ENCODE results near the gene GPR61. TPM values are rescaled to one million over a fixed set of nuclear protein-coding genes. Genes with fewer than 3 reads are reported as not detected.

The GPR61 gene
- total RNA-seq, 1 donor from 2014 or later: not detected

DNA sequence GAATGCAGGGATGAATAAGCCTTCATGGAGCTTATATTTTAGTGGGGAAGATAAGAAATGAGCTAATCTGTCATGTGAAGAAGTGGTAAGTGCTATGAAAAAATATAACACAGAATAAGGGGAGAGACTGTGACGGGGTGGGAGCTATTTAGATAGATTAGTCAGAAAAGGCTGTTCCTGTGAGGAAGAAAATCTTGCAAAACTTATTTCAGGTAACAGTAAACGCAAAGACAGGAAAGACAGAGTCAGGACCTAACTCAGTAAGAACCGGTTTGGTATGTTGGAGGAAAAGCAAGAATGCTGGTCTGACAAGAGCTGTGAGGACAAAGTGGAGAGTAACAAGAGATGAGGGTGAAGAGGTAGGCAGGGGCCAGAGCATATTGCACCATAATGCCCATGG is 30.7 kb downstream of the GPR61 start:
- Mint-ChIP-seq H3K9me3 (no peaks in the 10 kb centered on the region), H3K4me3 (no peak overlapping the region), H3K27ac (no peak overlapping the region), H3K27me3 (no peaks in the 10 kb centered on the region), H3K4me1 (peaks cover 34% of the 10 kb centered on the region), H3K36me3 (ENCODE audit: low read depth) (peaks cover 10% of the 10 kb centered on the region)
- intact Hi-C loops (cut with micrococcal nuclease): no loop called here
- POLR2A ChIA-PET: interaction anchor here (0.7 to 2.7 kb wide), 2 partner anchors 15 to 22 kb away, joined by 4 to 13 read pairs; partner anchors contain the start of gene GNAI3
- TF ChIP-seq, protein P1, sequence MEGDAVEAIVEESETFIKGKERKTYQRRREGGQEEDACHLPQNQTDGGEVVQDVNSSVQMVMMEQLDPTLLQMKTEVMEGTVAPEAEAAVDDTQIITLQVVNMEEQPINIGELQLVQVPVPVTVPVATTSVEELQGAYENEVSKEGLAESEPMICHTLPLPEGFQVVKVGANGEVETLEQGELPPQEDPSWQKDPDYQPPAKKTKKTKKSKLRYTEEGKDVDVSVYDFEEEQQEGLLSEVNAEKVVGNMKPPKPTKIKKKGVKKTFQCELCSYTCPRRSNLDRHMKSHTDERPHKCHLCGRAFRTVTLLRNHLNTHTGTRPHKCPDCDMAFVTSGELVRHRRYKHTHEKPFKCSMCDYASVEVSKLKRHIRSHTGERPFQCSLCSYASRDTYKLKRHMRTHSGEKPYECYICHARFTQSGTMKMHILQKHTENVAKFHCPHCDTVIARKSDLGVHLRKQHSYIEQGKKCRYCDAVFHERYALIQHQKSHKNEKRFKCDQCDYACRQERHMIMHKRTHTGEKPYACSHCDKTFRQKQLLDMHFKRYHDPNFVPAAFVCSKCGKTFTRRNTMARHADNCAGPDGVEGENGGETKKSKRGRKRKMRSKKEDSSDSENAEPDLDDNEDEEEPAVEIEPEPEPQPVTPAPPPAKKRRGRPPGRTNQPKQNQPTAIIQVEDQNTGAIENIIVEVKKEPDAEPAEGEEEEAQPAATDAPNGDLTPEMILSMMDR (IDR thresholded peaks at IDR 0.05): no peak
- ATAC-seq (ENCODE audit: low read depth) (no peak), DNase-seq (no peak)
- CTCF ChIA-PET: interaction anchor here (2.2 to 2.4 kb wide), 2 partner anchors 24 to 69 kb away, joined by 7 to 8 read pairs; no protein-coding TSS in a partner anchor

DNA sequence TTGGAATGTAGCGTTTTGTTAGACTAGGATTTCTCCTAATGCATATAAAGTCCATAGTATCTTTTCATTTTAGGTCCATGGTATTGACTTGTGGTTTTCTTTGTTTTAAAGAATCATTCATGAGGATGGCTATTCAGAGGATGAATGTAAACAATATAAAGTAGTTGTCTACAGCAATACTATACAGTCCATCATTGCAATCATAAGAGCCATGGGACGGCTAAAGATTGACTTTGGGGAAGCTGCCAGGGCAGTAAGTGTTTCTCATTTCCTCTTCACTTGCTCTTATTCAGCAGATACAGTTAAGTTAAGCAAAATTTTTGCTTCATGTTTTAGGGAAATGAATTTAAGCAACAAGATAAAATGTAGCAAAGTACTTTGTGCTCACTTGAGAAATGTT is 34.1 kb downstream of the GPR61 start:
- DNase-seq: no peak
- intact Hi-C loops (cut with micrococcal nuclease): no loop called here
- H3K4me3 Mint-ChIP-seq: no peak overlapping the region
- H3K27me3 Mint-ChIP-seq: no peaks in the 10 kb centered on the region
- H3K36me3 Mint-ChIP-seq (ENCODE audit: low read depth): peaks cover 29% of the 10 kb centered on the region
- no peaks in the 10 kb centered on the region for H3K9me3 Mint-ChIP-seq
- no peak for ATAC-seq (ENCODE audit: low read depth)
- POLR2A ChIA-PET: no interaction called here
- H3K4me1 Mint-ChIP-seq: peaks cover 22% of the 10 kb centered on the region
- H3K27ac Mint-ChIP-seq: no peak overlapping the region
- CTCF ChIA-PET: no interaction called here
- TF ChIP-seq, protein P1 (IDR thresholded peaks at IDR 0.05): no peak

DNA sequence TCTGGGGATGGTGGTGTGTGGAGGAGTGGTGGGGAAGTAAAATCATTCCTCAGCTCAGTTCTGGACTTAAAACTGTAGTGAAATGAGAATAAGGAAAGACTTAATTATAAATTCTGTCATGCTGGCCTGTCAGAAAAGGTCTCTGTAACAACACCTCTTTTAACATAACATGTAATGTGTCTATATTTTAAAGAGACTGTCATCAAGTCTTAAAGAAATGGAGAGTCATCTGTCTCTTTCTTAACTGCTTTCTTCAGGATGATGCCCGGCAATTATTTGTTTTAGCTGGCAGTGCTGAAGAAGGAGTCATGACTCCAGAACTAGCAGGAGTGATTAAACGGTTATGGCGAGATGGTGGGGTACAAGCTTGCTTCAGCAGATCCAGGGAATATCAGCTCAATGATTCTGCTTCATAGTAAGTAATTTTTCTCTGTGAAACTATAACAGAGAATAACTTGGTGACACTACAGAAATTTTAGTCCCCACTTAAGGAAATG is 39.3 kb downstream of the GPR61 start:
- CTCF ChIA-PET: no interaction called here
- POLR2A ChIA-PET: no interaction called here
- H3K9me3 Mint-ChIP-seq: no peaks in the 10 kb centered on the region
- DNase-seq (no peak), ATAC-seq (ENCODE audit: low read depth) (no peak)
- peaks cover 69% of the 10 kb centered on the region for H3K36me3 Mint-ChIP-seq (ENCODE audit: low read depth)
- no peak overlapping the region for H3K27ac Mint-ChIP-seq
- TF ChIP-seq, protein P1 (IDR thresholded peaks at IDR 0.05): no peak
- no peak overlapping the region for H3K4me3 Mint-ChIP-seq
- H3K4me1 Mint-ChIP-seq: peaks cover 3% of the 10 kb centered on the region
- intact Hi-C loops (cut with micrococcal nuclease): no loop called here
- H3K27me3 Mint-ChIP-seq: no peaks in the 10 kb centered on the region

DNA sequence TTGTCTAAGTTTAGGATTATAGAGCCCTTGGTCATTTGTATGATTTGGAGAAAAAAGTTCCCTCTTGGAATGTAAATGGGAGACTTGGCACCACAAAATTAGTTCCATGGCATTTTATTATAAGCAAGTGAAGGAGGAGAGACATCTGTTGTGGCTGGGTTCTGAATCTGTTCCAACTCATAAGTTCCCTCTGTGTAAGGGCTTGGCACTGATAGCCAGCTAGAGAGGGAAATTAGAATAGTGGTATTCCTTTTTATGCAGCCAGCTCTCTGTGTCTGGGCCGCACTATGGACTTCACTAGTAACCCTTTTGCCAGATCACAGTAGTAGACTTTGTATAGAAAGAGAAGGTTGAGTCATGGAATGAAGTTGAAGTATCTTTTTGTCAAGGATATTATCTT is 39.8 kb downstream of the GPR61 start:
- Mint-ChIP-seq H3K36me3 (ENCODE audit: low read depth) (peaks cover 74% of the 10 kb centered on the region), H3K4me1 (no peaks in the 10 kb centered on the region), H3K9me3 (no peaks in the 10 kb centered on the region), H3K27ac (no peak overlapping the region), H3K4me3 (no peak overlapping the region), H3K27me3 (no peaks in the 10 kb centered on the region)
- intact Hi-C loops (cut with micrococcal nuclease): no loop called here
- POLR2A ChIA-PET: no interaction called here
- ATAC-seq (ENCODE audit: low read depth): no peak
- DNase-seq: no peak
- TF ChIP-seq, protein P1 (IDR thresholded peaks at IDR 0.05): no peak
- CTCF ChIA-PET: no interaction called here

DNA sequence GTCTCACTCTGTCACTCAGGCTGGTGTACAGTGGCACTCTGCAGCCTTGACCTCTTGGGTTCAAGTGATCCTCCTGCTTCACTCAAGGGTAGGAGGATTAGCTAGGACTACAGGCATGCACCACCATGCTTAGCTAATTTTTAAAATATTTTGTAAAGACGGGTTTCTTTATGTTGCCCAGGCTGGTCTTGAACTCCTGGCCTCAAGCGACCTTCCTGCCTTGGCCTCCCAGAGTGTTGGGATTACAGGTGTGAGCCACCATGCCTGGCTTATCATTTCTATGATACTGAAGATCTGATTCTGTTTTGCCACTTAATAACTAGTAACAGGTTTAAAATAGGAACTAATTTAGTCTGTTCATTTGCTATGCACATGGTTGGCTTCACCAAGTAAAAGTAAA is 42.3 kb downstream of the GPR61 start:
- intact Hi-C loops (cut with micrococcal nuclease): no loop called here
- POLR2A ChIA-PET: no interaction called here
- H3K36me3 Mint-ChIP-seq (ENCODE audit: low read depth): peaks cover 72% of the 10 kb centered on the region
- no peaks in the 10 kb centered on the region for H3K4me1 Mint-ChIP-seq
- DNase-seq (no peak), ATAC-seq (ENCODE audit: low read depth) (no peak)
- no peak overlapping the region for H3K27ac Mint-ChIP-seq
- no peak overlapping the region for H3K4me3 Mint-ChIP-seq
- CTCF ChIA-PET: no interaction called here
- H3K27me3 Mint-ChIP-seq: no peaks in the 10 kb centered on the region
- TF ChIP-seq, protein P1 (IDR thresholded peaks at IDR 0.05): no peak
- no peaks in the 10 kb centered on the region for H3K9me3 Mint-ChIP-seq

Data from activated B cell treated with CpG ODN at 0.5 μM for 24 hours (primary cell).